GM18526 (cell line): ENCODE data around the gene OR7G1.
A peak's percentile ranks its signal among the peaks of the same experiment; 100 is the strongest.

Experiments used
- POLR2A ChIP-seq: IDR thresholded peaks from 3 replicates; pipeline ENCODE4 v1.6.1; 2011; ENCODE audit not compliant: insufficient read length; ENCODE audit errors: extremely low read depth

Gene OR7G1, protein sequence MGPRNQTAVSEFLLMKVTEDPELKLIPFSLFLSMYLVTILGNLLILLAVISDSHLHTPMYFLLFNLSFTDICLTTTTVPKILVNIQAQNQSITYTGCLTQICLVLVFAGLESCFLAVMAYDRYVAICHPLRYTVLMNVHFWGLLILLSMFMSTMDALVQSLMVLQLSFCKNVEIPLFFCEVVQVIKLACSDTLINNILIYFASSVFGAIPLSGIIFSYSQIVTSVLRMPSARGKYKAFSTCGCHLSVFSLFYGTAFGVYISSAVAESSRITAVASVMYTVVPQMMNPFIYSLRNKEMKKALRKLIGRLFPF

DNA sequence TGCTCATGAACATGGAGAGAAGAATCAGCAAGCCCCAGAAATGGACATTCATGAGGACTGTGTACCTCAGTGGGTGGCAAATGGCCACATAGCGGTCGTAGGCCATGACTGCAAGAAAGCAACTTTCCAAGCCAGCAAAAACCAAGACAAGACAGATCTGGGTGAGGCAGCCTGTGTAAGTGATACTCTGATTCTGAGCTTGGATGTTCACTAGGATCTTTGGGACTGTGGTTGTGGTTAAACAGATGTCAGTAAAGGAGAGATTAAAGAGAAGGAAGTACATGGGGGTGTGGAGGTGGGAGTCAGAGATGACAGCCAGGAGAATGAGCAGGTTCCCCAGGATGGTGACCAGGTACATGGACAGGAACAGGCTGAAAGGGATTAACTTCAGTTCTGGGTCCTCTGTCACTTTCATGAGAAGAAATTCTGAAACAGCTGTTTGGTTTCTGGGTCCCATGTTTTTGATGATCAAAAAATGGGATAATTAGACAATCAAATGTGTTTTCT, at the start of gene OR7G1:
Gene OR7G1 (minus strand): TSS at position 457 of the 507 bp plus-strand sequence. CDS start 0 bp downstream, at position 457.
- TF ChIP-seq POLR2A, result no peak

DNA sequence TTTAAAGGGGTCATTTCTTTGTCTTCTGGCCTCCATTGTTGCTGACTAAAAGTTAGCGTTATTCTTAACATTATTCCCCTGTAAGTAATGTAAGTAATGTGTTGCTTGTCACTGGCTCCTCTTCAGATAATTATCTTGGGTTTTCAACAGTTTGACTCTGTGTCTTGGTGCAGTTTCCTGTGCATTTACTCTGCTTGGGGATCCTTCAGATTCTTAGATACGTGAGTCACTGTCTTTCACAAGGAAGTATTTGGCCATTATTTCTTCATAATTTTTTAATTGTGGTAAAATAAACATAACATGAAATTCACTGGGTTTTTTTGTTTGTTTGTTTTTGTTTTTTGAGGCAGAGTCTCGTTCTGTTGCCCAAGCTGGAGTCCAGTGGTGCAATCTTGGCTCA, 49.7 kb upstream of the OR7G1 start:
- TF ChIP-seq POLR2A, result no peak

DNA sequence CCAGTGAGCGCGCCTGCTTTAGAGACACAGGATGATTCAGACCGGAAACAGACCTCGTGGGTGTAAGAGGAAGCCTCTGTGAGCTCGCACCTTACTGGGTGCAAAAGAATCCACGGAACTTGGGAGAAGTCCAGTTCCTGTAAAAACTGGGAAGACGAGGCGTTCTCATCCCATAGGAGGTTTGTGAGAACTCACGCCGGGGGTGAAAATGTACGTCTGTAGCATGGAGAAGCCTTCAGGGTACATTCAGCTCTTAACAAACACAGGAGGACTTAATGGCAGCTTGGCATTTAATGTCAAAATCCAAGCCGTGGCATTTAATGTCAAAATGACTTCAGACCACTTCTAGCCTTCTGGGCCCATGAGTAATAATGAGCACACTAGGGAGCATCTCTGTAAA, 45.9 kb upstream of the OR7G1 start:
- no peak for TF ChIP-seq POLR2A

DNA sequence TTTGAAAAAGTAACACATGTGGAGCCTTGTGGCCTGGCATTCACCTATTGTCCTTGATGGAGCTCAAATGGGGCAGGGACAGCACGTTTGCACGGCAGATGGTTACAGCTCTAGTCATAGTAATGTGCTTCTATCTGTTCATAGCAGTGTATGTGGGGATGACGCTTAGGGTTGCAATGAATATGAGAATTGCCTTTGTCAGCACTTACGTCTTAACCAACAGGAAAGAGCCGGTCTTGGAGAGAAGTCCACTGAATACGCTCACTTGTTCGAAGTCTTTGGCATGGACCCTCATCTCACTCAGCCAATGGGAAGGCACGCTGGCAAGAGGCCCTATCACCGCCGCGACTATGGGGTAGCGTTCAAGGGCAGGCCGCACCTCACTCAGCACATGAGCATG, 44.3 kb upstream of the OR7G1 start:
- no peak for TF ChIP-seq POLR2A

DNA sequence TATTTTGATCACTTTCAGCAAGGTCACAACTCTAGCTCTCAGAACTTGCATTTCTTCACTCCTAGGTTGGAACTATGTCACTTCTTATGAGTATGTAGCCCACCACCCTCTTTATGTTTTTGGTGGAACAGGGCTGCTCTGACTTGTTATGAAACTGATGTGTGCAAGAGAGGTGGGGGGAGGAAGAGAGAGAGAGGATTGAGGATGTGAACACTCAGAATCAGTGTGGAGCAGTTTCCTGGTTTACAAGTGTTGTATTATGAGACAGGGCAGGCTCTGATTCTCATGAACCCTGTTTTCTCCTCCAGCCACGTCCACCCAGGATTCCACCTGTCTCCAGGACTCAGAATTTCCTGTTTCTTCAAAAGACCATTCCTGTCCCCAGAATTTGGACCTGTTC, 40.7 kb upstream of the OR7G1 start:
- no peak for TF ChIP-seq POLR2A

DNA sequence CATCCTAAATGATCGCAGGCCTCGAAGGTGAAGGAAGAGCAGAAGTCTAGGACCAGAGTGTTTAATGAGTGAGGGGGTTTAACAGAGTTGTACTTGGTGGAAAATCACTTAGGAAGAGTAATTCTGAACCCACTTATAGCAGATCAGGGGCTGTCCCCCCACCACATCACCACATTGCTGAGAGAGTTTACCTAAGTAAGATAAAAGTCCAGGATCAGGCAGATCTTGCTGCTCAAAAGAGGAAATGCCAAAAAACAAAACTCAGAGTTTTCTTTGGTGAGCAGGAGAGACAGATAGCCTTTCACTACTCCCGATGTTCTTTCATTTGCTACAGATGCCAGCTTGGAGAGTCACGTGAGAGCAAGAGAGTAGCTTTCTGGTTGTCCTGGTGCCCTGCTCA, 40.0 kb upstream of the OR7G1 start:
- no peak for TF ChIP-seq POLR2A

DNA sequence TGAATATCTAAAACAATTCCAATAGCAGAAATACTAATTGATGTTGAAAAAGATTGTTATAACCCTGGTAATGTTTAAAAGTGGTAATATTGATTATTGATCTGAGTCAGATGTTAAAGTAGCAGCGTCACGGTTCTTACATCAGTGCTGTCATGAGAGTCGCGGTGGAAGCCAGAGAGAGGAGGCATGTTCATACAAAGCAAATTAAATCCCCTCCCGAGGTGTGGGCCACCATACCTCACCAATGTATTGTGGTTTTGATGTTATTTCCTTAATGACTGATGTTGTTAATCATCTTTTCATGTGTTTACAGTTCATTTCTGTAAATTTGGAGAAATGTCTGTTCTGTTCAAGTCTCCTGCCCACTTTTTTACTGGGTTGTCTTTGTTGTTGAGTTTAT, 35.8 kb upstream of the OR7G1 start:
- no peak for TF ChIP-seq POLR2A

DNA sequence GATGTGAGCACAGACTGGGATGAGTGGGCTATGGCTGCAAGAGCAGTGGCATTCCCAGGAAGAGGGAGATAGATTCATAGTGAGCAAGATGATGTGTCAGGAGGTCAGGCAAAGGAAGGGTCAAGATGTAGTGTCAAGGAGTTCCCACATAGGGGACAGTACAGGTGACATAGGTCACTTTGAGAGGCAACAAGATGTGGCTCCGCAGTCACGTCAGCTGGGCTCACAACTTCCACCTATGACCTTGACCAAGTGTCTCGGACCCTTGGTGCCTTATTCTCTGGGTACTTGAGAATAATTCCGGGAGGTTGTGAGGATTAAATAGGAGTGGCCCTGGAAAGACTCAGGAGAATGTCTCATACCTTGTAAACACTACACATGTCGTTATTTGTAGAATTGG, 35.1 kb upstream of the OR7G1 start:
- no peak for TF ChIP-seq POLR2A

DNA sequence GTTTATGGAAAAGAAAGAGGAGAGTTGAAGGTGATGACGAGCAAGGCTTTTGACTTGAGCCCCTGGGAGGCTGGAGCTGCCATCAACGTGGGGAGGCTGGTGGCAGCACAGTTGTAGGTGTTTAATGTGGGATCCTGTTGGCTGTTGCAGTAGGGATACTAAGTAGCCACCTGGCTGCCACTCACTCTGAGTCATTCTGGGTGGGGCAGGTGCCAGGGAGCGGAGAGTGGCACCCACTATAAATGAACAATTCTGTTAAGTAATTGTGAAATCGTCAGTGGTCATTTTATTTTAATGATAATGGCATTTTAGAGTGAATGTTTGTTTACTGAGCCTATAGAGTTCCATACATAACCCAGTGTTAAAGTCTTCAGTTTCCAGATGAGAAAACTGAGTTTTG, 34.4 kb upstream of the OR7G1 start:
- no peak for TF ChIP-seq POLR2A

DNA sequence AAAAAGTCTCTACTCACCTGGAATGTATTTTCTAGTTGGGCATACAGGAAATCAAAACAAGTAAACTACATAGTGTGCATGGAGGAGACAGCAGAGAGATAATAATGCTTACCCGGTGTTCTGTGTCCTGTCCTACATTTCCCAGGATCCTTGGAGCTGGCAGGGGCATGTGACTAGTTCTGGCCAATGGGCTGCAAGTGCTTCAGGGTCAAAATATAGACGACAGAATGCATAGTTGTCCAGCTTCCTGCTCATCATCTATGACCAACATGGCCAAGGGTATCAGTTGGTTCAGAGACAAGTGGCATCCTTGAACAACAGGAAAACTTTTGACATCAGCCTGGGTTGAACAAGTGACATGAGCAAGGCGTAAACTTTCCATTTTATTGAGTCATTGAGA, 33.1 kb upstream of the OR7G1 start:
- TF ChIP-seq POLR2A, result no peak

DNA sequence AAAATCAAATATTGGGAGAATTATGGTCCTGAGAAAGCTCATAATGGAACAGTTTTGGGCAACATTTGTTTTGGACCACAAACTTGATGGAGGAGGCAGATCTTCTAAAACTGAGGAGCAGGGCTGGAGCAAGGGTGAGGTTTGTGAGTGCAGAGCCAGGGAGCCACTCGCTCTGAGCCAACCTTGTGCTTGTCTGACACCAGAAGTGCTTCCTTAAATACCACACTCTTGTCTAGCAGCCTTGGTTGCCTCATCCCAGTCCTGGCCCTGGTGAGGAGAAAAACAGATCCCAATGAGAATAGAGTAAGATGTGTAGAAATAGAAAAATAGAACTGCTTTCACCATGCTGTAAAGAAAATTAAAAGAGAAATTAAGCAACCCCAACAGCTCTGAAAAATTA, 31.3 kb upstream of the OR7G1 start:
- TF ChIP-seq POLR2A, result no peak

DNA sequence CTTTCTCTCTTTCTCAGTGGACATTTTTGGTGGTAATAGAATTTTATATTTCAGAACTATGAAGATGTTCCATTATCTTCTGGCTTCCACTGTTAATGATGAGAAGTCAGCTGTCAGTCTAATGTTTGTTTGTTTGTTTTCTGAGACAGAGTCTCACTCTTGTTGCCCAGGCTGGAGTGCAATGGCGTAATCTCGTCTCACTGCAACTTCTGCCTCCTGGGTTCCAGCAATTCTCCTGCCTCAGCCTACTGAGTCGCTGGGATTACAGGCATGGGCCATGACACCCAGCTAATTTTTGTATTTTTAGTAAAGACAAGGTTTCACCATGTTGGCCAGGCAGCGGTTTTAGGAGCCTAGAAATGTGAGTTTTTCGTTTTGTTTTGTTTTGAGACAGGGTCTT, 29.4 kb upstream of the OR7G1 start:
- no peak for TF ChIP-seq POLR2A

DNA sequence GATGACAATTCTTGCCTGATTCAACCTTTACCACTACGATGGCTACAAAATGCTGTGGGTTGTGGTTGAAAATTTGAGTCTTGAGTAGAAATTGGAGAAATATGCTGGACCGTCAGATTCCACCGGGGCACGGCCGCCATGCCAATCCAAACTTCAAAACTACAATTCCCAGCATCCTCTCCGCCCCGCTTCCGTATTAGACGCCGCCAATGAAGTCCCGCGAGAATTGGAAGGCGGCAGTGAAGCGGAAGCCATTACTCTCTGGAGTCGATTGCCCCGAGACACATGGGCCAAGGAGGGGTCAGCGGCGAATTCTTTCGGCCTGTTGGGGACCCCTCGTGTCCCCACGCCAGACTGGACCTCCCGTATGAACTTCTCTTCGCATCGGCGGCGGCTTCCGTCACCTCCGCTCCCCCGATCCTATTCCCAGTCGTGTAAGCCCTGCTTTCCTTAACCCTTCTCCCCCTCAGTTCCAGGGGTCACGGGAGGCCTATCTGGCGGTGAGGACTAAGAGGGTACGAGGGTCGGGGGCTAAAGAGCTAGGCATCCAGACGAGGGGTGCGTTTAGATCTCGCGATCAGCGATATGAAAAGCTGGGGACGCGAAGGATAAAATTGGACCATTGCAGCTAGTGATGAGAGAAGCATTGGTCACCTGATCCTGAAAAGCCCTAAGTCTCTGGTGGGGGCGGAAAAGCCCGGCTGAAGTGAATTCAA, 24.8 kb upstream of the OR7G1 start, which contains the start of gene ZNF317:
Gene ZNF317 (plus strand): TSS at position 239 of the 716 bp plus-strand sequence. CDS start 15,620 bp downstream, outside the sequence.
- peak; percentile 85 for TF ChIP-seq POLR2A

DNA sequence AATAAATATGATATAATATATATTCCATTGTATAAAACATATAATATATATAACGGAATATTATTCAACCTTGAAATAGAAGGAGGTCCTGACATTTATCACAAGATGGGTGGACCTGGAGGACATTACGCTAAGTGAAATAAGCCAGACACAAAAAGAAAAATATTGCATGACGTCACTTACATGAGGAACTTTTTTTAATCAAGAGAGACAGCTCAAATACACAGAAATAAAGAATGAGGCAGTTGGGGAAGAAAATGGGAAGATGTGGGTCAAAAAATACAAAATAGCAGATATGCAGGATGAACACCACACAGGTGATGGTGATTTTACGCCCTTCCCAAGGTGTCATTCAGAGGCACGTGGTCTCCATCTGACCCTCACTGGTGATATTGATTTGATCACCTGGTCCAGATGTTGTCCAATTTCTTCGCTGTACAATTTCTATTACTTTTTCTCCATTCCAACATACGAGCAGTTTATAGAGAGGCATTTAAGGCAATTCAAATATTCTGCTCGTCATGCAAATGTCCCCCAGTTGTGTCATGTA, 24.1 kb upstream of the OR7G1 start:
- TF ChIP-seq POLR2A, result no peak

DNA sequence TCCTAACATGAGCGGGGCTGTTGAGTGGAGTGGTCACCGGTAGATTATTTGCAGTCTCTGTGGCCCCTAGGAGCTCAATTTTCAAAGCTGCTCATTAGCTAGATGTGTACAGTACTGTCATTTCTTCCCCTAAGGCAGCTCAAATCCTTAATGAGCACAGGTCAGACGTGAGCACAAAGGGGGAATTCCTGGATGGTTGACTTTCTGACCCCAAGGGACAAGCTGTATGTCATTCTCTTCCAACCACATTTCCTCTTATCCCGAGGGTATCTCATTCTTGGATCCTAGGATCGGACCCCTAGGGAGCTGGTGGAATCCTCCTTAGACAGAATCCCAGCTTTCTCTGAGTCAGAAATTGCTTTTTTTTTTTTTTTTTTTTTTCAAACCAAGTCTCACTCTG, 16.9 kb upstream of the OR7G1 start:
- no peak for TF ChIP-seq POLR2A

DNA sequence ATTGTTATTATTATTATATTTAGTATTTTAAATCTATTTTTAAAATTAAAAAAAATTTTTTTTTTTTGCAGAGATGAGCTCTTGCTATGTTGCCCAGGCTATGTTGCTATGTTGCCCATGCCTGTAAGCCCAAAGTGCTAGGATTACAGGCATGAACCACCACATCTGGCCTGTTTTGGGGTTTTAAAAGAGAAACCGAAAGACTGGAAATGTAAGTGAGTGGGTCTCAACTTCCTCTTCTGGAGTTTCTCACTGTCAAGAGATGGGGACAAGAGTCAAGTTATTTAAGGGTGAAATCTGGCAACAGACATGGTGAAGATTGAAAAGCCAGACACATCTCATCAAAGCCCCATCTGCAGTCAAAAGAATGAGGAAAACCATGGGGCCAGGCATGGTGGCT, 15.4 kb upstream of the OR7G1 start:
- TF ChIP-seq POLR2A, result no peak
